NCI-H748 treated with DMSO at 0.1 percent for 48 hours (cell line): ENCODE results near the gene PHLDB3.

Source experiments
- DNase-seq: peaks from one replicate; lab custom pipeline; 2025; lab: John Stamatoyannopoulos, UW

The PHLDB3 gene

DNA sequence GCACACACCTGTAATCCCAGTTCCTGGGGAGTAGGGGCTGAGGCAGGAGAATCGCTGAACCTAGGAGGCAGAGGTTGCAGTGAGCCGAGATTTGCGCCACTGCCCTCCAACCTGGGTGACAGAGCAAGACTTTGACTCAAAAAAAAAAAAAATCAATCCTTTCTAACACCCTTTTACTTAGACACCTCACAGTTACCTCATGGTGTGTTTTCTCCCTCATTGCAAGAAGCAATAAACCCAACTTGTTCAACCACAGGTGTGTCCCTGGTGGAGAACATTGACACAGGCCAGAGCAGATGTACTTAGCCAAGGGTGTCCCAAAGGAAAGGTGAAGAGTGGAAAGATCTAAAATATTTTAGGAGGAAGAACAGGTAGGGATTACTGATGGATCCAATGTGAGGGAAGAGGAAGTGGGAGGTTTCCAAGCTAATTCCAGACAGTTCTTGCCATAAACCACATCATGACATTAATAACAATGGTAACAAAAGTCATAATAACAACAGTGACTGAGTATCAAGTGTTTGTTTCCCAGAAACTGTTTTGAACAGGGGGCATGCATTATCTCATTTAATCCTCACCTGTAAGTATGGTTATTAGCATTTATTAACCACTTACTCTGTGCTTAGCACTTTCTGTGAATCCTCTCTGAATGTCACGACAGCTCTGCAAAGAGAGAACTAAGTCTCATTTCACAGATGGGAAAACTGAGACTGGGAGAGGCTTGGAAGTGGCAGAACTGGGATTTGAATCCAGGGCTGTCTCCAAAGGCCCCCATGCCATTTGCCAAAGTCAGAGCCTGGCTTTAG is 36.0 kb downstream of the PHLDB3 start:
- DNase-seq, result no peak

DNA sequence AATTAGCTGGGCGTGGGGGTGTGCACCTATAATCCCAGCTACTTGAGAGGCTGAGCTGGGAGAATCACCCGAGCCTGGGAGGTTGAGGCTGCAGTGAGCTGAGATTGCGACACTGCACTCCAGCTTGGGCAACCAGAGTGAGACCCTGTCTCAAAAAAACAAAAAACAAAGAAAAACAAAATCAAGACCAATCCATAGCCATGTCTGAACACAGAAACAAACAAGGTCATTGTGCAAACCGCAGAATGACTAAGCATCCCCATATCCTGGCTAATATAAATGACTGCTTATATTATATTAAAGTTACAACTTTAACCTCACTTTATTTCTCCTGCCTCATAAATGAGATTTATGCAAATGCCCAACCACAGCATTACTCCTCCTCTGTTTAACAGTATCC is 36.8 kb downstream of the PHLDB3 start:
- DNase-seq, result no peak

DNA sequence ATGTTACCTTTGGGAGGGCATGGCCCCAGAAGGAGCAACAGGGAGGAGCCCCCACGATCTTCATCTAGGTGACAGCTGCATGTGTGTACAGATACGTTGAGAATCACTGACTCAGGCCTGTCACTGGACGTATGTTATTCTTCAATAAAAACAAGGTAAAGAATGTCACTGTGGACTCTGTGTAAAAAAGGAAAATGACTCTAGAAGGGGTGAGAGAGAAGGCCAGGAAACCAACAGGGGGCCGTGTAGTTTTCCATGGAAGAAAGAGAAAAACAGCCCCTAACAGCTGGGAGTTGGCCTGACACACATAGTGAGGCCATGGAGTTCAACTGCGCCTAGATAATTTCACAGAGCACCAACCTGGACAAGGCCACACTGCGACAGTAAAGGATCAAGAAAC is 37.3 kb downstream of the PHLDB3 start:
- no peak for DNase-seq

- no peak for DNase-seq
Measured at GRCh38 chr19:43466793-43467192, 37.8 kb downstream of the PHLDB3 start.

DNA sequence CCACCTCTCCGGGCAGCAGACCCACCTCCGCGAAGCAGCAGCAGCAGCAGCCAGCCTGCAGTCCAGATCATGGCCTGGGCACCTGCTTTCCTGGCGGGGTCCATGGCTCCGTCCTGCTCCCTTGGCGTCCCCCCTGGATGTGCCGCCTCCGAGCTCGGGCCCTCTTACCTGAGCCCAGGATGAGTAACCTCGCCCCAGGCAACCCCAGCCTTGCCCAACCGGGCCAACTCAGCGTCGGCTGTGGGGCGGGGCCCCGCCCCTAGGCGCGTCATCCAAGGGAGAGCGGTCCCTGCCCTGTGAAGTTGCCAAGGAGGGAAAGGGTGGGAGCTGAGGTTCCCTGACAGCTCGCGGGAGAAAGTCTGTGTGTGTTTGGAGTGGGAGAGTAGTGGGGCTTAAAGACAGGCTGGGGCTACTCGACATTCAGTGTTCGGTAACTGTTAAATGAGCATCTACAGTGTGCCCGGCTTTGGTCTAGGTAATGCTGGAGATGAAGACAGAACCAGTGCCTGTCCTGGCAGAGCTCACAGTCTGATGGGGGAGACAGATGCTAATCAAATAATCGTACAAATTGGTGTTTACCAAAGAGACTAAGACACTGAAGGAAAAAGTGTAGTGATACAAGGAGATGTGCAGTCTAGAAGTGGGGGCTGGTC is 39.0 kb downstream of the PHLDB3 start, which contains the start of gene LYPD3:
TSS of gene LYPD3 (minus strand) at position 141 of the 653 bp plus-strand sequence. CDS start at position 104, 37 bp downstream.
- DNase-seq, result no peak

- DNase-seq, result peak; percentile 81
Measured at GRCh38 chr19:43464134-43464775, 40.3 kb downstream of the PHLDB3 start.

- DNase-seq, result peak; percentile 97
Measured at GRCh38 chr19:43463381-43464133, 41.0 kb downstream of the PHLDB3 start.

DNA sequence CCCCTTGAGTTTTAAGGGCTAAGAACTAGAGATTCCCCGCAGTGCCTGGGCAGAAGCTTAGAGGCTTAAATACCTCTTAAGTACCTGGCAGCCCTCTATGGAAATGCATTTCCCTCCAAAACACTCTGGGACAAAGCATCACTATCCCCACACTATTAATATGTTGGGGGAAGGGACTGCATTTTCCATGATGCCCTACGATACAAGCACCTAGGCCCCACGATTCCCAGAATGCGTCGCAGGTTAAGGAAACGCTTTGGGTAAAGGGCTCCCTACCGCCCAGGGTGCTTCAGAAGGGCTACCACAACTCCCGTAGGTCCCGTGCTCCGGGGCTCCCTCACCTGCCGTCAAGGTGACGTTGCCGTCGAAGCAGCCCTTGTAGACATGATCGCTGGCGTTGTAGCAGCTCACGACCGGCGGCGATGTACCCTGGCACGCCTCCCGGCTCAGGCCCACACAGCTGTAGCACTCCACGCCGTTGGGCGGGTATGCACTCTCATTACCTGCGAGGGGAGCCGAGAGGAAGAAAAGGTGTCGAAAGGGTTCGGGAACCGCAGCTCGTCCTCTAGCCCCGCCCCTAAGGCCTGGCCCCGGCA is 41.7 kb downstream of the PHLDB3 start:
- DNase-seq, result no peak

- DNase-seq, result no peak
Measured at GRCh38 chr19:43462383-43462782, 42.2 kb downstream of the PHLDB3 start.

- DNase-seq, result no peak
Measured at GRCh38 chr19:43461303-43461702, 43.2 kb downstream of the PHLDB3 start.

- no peak for DNase-seq
Measured at GRCh38 chr19:43460362-43461016, 44.1 kb downstream of the PHLDB3 start.

DNA sequence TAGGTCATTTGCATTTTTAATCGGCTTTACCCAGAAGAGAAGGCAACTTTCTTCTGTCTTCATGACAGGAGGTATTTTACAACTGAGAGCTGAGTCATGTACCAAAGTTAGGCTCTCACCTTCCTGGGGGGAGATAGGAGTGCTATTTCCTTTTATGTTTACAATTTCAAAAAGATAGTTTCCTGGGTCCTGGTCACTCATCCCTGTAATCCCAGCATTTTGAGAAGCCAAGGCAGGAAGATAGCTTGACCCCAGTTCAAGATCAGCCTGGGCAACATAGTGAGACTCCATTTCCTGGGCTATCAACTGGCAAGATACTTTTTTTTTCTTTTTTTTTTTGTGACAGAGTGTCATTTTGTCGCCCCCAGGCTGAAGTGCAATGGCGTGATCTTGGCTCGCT is 46.7 kb downstream of the PHLDB3 start:
- DNase-seq, result no peak

GRCh38 chr19:43455321-43456113 is 49.0 kb downstream of the PHLDB3 start:
- no peak for DNase-seq

DNA sequence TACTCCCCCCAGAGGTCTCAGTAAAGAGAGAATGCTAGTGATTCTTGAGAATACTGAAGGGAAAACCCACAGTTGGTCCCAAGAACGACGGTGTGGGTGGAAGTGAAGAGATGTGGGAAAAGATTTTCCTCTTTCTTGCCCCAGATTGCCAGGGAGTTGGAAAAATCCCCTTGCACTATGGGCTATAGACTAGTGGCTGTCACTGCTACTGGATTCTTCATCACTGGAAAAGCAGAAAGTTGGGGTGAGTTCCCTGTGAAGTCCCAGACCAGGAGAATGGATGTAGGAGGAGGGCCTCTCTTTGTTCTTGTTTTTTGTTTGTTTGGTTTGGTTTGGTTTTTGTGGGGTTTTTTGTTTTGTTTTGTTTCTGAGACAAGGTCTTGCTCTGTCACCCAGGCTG is 50.5 kb downstream of the PHLDB3 start:
- DNase-seq, result no peak

DNA sequence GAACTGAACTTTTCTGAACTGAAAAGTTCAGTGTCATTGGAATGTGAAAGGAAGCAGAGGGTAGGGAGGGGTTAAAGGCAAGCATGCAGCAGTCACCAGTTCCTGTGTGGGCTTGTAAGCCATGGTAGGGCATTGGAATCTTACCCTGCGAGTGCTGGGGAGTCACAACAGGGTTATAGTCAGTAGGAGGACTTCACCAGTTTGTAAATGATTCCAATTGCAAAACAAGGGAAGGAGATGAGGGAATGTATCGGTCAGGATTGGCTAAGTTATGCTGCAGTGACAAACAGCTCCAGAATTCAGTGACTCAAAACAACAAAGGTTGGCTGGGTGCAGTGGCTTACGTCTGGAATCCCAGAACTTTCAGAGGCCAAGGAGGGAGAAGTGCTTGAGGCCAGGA is 52.0 kb downstream of the PHLDB3 start:
- no peak for DNase-seq

DNA sequence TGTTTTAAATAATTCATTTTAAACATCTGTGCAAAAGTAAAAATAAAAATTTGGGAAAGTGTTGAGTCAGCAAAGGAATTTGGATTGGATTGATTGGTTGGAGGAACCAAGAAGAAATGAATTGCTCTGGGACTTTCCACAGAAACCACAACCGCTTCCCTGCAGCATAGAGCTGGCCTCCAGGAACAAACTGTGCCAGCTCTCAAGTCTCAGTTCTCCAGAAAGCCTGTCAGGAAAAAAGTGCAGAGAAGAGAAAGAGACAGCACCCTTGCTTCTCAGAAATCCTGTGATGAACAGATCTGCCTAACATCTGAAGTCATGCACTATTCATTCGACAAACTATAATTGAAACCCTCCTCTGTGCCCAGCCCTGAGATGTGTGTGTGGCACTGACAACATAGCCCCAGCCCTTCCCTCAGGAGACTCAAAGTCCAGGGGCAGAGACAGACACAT is 54.0 kb downstream of the PHLDB3 start:
- DNase-seq, result no peak

GRCh38 chr19:43447655-43448054 is 56.9 kb downstream of the PHLDB3 start:
- no peak for DNase-seq

DNA sequence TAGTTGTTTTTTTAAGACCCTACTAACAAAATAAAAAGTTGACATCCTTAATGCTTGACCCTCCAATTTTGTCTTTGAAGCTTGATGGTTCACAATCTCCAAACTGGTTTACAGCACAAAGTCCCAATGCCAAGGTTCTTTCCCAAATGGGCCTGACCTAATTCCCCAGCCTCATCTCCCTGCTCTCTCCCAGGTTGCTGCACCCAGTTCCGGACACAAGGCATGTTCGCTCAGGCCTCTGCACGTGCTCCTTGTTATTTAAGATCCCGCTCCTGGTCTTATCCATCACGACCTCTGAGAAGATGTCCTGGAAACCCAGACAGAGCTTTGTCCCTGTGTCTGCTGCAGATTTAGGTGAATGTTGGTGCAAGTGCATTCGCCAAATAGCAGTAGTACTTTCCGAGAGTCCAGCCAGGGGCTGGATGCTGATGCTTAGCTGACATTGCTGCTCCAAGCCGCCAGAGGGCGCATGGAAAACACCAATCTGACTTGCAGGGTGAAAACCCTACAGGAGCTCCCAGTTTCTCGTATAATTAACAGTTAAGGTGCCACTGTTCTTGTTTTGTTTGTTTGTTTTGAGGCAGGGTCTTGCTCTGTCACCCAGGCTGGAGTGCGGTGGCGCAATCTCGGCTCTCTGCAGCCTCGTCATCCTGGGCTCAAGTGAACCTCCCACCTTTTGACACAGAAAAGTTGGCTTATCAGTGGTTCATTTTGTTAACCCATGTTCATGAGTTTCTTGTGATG is 57.6 kb downstream of the PHLDB3 start:
- peak; percentile 64 for DNase-seq

GRCh38 chr19:43445426-43445825 is 59.1 kb downstream of the PHLDB3 start:
- DNase-seq, result no peak
